ENCODE measurements around the gene GIPC3. TPM values are rescaled to one million over a fixed set of nuclear protein-coding genes. Genes with fewer than 3 reads are reported as not detected.

GIPC3 gene
- total and polyA plus RNA-seq, 4 experiments from 2014 or later = 0.45 to 0.70 (median 0.64) TPM; not detected in 1

DNA sequence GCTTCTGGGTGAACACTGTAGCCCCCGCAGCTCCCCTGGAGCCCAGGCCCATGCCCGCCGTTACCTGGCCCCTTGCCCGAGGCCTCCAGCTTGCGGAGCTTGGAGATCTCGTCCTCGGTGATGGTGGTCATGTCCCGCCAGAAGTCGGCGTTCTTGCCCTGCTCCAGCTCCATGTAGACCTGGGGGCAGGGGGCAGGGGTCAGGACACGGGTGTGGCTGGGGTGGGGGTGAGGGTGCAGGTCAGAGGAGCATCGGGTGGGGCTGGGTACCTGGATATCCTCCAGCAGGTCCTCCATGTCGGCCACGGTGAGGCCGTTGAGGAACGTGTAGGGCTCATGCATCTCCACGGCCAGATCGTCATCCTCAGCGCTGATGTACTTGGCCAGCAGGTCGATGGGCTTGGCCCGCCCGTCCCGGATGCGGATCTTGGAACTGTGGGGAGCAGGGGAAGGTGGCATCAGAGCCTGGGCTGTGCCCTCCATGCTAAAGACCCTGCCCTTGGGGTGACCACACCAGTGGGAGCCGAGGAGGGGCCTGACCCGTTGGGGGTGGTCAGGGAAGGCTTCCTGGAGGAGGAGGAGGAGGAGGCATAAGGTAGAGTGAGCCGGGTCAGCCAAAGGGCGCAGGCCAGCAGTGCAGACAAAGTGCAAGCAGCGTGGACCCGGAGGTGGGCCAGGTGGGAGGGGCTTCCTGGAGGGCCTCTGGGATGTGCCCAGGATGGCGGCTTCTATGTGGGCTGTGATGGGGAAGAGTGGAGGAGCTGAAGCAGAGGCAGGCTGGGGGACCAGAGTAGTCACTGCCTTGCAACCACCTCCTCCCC lies 33.7 kb downstream of the GIPC3 start:
- intact Hi-C loops (cut with micrococcal nuclease) = loop anchor here (1.0 kb wide), 1 partner anchor 74 kb away; no protein-coding TSS in a partner anchor
- DNase-seq = no peak
- peaks cover 0 to 21% of the 10 kb centered on the region in 2 donors for H3K36me3 Mint-ChIP-seq
- H3K4me3 ChIP-seq (ENCODE audit: low read length in 2 of 2) = no peak overlapping the region
- H3K4me1 ChIP-seq (ENCODE audit: insufficient read depth, low read length) = peaks cover under 1% of the 10 kb centered on the region
- H3K27ac ChIP-seq (ENCODE audit: low read depth, low read length) = no peak overlapping the region
- no peaks in the 10 kb centered on the region for H3K9me3 ChIP-seq (ENCODE audit: control insufficient read depth in 1 of 2, low read length in 2 of 2)
- ChIA-PET CTCF (ENCODE audit: partially characterized antibody) (interaction anchor here (0.7 to 3.5 kb wide), 5 partner anchors 10 to 73 kb away, joined by 3 to 10 read pairs (median 7); partner anchors contain the start of gene GIPC3), POLR2A (ENCODE audit: partially characterized antibody) (no interaction called here)
- H3K27me3 ChIP-seq (ENCODE audit: insufficient read depth, low read length) = no peaks in the 10 kb centered on the region
- H3K36me3 ChIP-seq (ENCODE audit: insufficient read depth, low read length) = peaks cover 4% of the 10 kb centered on the region
- no peak overlapping the region for H3K4me3 Mint-ChIP-seq
- H3K9me3 Mint-ChIP-seq = peaks cover 0 to 2% (median 0%) of the 10 kb centered on the region in 8 donors
- peaks cover 1 to 11% (median 2%) of the 10 kb centered on the region in 4 donors for H3K4me1 Mint-ChIP-seq
- no peaks in the 10 kb centered on the region for H3K27me3 Mint-ChIP-seq
- no peak overlapping the region for H3K27ac Mint-ChIP-seq

DNA sequence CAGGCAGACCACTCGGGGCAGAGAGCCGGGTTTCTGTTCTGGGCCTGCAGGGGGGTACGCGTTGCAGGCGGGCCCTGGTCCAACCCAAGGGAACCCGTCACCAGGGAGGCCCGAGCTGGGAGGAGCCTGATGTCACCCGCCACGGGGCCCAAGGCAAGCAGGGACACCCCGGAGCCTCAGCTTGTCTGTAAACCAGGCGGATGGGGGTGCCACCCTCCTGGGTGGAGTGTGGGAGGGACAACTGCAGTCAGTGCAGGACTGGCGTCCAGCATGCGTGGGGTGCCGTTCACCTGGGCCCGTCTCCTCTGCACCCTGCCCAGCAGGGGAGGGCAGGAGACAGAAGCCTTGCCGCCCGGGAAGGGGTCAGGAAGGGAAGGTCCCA lies 34.3 kb downstream of the GIPC3 start:
- ChIA-PET POLR2A (ENCODE audit: partially characterized antibody) (no interaction called here), CTCF (ENCODE audit: partially characterized antibody) (interaction anchor here (1.9 to 3.5 kb wide), 3 partner anchors 28 to 74 kb away, joined by 7 to 10 read pairs (median 9); partner anchors contain the start of gene GIPC3)
- Histone ChIP-seq H3K36me3 (ENCODE audit: insufficient read depth, low read length) (peaks cover 4% of the 10 kb centered on the region), H3K4me1 (ENCODE audit: insufficient read depth, low read length) (peaks cover 6% of the 10 kb centered on the region), H3K27me3 (ENCODE audit: insufficient read depth, low read length) (no peaks in the 10 kb centered on the region), H3K9me3 (ENCODE audit: control insufficient read depth in 1 of 2, low read length in 2 of 2) (no peaks in the 10 kb centered on the region), H3K27ac (ENCODE audit: low read depth, low read length) (no peak overlapping the region), H3K4me3 (ENCODE audit: low read length in 2 of 2) (no peak overlapping the region)
- Mint-ChIP-seq H3K4me3 (no peak overlapping the region), H3K27ac (no peak overlapping the region), H3K9me3 (peaks cover 0 to 2% (median 0%) of the 10 kb centered on the region in 8 donors), H3K36me3 (peaks cover 0 to 25% of the 10 kb centered on the region in 2 donors), H3K27me3 (no peaks in the 10 kb centered on the region), H3K4me1 (peaks cover 6 to 17% (median 7%) of the 10 kb centered on the region in 4 donors)
- DNase-seq = no peak
- intact Hi-C loops (cut with micrococcal nuclease) = no loop called here

DNA sequence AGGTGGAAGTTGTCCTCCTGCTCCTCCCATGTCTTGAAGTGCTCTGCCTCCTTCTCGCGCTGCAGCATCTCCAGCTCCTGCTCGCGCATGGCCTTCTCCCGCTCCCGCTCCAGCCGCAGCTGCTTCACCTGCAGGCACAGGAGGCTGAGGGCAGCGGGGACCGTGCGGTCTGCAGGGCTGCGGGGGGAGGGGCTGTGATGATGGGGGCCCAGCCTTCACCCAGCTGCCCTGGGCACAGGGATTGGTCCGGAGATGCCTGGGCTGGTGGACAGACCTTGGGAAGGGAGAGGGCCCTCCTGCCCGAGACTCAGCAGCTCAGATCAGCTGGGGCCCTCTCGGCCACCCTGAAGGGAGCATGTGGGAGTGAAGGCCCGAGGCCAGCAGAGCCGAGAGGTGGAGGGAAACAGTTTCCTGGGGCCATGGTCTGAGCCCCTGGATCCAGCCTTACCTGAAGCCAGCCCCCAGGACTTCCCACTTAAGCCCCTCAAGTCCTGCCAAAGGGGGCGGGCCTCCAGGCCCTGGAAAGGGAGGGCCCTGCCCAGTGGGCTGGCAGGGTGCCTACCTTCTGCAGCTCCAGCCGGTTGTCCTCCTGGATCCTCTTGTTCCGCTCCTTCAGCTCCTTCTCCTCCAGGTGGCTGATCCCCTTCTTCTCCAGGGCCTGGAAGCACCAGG lies 35.0 kb downstream of the GIPC3 start:
- Histone ChIP-seq H3K9me3 (ENCODE audit: control insufficient read depth in 1 of 2, low read length in 2 of 2) (no peaks in the 10 kb centered on the region), H3K36me3 (ENCODE audit: insufficient read depth, low read length) (peaks cover 4% of the 10 kb centered on the region), H3K27me3 (ENCODE audit: insufficient read depth, low read length) (no peaks in the 10 kb centered on the region), H3K4me1 (ENCODE audit: insufficient read depth, low read length) (peaks cover 13% of the 10 kb centered on the region), H3K27ac (ENCODE audit: low read depth, low read length) (no peak overlapping the region), H3K4me3 (ENCODE audit: low read length in 2 of 2) (no peak overlapping the region)
- intact Hi-C loops (cut with micrococcal nuclease) = no loop called here
- Mint-ChIP-seq H3K4me1 (peaks cover 7 to 22% (median 11%) of the 10 kb centered on the region in 4 donors), H3K27me3 (no peaks in the 10 kb centered on the region), H3K9me3 (peaks cover 0 to 2% (median 0%) of the 10 kb centered on the region in 8 donors), H3K4me3 (no peak overlapping the region), H3K36me3 (peaks cover 0 to 25% of the 10 kb centered on the region in 2 donors), H3K27ac (no peak overlapping the region)
- ChIA-PET CTCF (ENCODE audit: partially characterized antibody) (interaction anchor here (1.1 to 3.5 kb wide), 4 partner anchors 12 to 74 kb away, joined by 4 to 10 read pairs (median 8); partner anchors contain the start of gene GIPC3), POLR2A (ENCODE audit: partially characterized antibody) (no interaction called here)
- DNase-seq = no peak

DNA sequence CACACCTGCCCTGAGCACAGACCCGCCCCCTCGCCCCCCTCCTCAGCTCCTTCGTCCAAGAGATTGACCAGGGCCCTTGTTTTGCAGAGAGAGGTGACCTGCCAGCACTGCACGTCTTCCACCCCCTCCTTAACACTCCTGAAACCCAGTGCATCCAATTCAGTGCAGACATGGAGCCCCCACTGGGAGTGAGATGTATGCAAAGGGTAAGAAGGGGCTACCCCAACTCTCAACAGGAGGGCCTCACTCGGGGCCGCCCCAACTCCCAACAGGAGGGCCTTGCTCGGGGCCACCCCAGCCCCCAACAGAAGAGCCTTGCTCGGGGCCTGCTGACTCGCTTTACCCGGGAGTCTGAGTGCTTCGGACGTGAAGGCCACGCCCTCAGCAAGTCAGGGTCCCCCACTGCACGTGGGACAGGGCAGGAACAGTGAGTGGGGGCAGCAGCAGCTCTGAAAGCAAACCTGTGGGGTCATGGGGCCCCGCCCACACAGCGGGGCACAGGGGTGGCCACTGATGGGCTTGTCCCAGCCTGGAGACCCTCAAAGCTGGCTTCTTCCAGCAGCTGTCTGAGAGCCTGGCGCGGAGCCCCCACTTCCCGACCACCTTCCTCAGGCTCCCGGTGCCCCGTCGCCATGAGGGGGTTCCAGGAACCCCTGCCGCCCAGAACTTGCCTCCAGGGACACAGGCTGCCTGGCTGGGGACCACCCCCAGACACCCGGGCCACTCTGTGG lies 35.7 kb downstream of the GIPC3 start:
- intact Hi-C loops (cut with micrococcal nuclease) = no loop called here
- CTCF ChIA-PET (ENCODE audit: partially characterized antibody) = interaction anchor here (1.1 to 3.5 kb wide), 3 partner anchors 13 to 35 kb away, joined by 4 to 10 read pairs (median 9); partner anchors contain the start of gene GIPC3
- no peaks in the 10 kb centered on the region for H3K27me3 Mint-ChIP-seq
- H3K4me1 Mint-ChIP-seq = peaks cover 8 to 29% (median 15%) of the 10 kb centered on the region in 4 donors
- peaks cover 0 to 2% (median 0%) of the 10 kb centered on the region in 8 donors for H3K9me3 Mint-ChIP-seq
- peaks cover 0 to 23% of the 10 kb centered on the region in 2 donors for H3K36me3 Mint-ChIP-seq
- no peak overlapping the region for H3K4me3 ChIP-seq (ENCODE audit: low read length in 2 of 2)
- no peaks in the 10 kb centered on the region for H3K27me3 ChIP-seq (ENCODE audit: insufficient read depth, low read length)
- H3K4me1 ChIP-seq (ENCODE audit: insufficient read depth, low read length) = peaks cover 20% of the 10 kb centered on the region
- DNase-seq = no peak
- no peak overlapping the region for H3K27ac ChIP-seq (ENCODE audit: low read depth, low read length)
- POLR2A ChIA-PET (ENCODE audit: partially characterized antibody) = no interaction called here
- H3K4me3 Mint-ChIP-seq = no peak overlapping the region
- H3K9me3 ChIP-seq (ENCODE audit: control insufficient read depth in 1 of 2, low read length in 2 of 2) = no peaks in the 10 kb centered on the region
- H3K36me3 ChIP-seq (ENCODE audit: insufficient read depth, low read length) = peaks cover 4% of the 10 kb centered on the region
- H3K27ac Mint-ChIP-seq = no peak overlapping the region

DNA sequence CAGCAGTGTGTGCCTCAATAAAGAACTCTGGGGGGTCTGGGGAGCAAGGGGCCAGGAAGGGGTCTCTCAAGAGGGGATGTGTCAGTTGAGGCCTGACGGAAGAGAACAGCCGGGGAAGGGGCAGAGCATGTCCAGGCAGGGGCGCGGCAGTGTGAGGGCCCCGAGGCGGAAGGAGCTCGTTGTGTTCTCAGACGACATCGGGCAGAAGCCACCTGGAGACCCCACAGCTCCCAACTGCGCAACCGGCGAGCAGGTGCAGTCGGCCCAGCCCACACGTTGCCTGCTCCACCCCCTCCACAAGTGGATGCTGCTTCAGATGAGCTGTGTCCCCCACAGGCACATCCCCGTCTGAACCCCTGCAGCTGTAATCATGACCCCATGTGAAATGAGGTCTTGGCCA lies 36.4 kb downstream of the GIPC3 start:
- Histone ChIP-seq H3K4me1 (ENCODE audit: insufficient read depth, low read length) (peaks cover 22% of the 10 kb centered on the region), H3K4me3 (ENCODE audit: low read length in 2 of 2) (no peak overlapping the region), H3K36me3 (ENCODE audit: insufficient read depth, low read length) (peaks cover 4% of the 10 kb centered on the region), H3K9me3 (ENCODE audit: control insufficient read depth in 1 of 2, low read length in 2 of 2) (no peaks in the 10 kb centered on the region), H3K27ac (ENCODE audit: low read depth, low read length) (no peak overlapping the region), H3K27me3 (ENCODE audit: insufficient read depth, low read length) (no peaks in the 10 kb centered on the region)
- H3K4me1 Mint-ChIP-seq = peaks cover 12 to 33% (median 20%) of the 10 kb centered on the region in 4 donors
- intact Hi-C loops (cut with micrococcal nuclease) = no loop called here
- ChIA-PET CTCF (ENCODE audit: partially characterized antibody) (interaction anchor here (1.3 to 3.5 kb wide), 2 partner anchors 30 to 77 kb away, joined by 5 to 9 read pairs; no protein-coding TSS in a partner anchor), POLR2A (ENCODE audit: partially characterized antibody) (no interaction called here)
- no peak overlapping the region for H3K27ac Mint-ChIP-seq
- peaks cover 0 to 27% of the 10 kb centered on the region in 2 donors for H3K36me3 Mint-ChIP-seq
- H3K4me3 Mint-ChIP-seq = no peak overlapping the region
- peaks cover 0 to 2% (median 0%) of the 10 kb centered on the region in 8 donors for H3K9me3 Mint-ChIP-seq
- no peaks in the 10 kb centered on the region for H3K27me3 Mint-ChIP-seq
- DNase-seq = no peak

DNA sequence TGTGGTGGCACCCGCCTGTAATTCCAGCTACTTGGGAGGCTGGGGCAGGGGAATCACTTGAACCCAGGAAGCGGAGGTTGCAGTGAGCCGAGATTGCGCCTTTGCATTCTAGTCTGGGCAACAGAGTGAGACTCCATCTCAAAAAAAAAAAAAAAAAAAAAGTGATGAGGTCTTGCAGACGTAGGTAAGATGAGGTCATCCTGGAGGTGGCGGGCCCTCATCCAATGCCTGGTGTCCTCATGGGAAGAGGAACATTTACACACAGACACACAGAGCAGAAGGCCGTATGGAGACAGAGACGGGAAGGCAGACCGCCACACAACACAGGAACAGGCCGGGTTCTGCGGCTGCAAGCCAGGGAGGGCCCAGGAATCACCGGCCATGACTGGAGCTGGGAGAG lies 36.9 kb downstream of the GIPC3 start:
- H3K36me3 ChIP-seq (ENCODE audit: insufficient read depth, low read length) = peaks cover 4% of the 10 kb centered on the region
- ChIA-PET POLR2A (ENCODE audit: partially characterized antibody) (no interaction called here), CTCF (ENCODE audit: partially characterized antibody) (interaction anchor here (0.9 to 1.3 kb wide), 2 partner anchors 76 to 77 kb away, joined by 3 to 5 read pairs; no protein-coding TSS in a partner anchor)
- Mint-ChIP-seq H3K36me3 (peaks cover 0 to 30% of the 10 kb centered on the region in 2 donors), H3K4me1 (peaks cover 15 to 37% (median 24%) of the 10 kb centered on the region in 4 donors), H3K9me3 (peaks cover 0 to 1% (median 0%) of the 10 kb centered on the region in 8 donors), H3K4me3 (no peak overlapping the region), H3K27ac (peak overlapping the region in 1 of 7 donors; percentile 18), H3K27me3 (no peaks in the 10 kb centered on the region)
- no peak for DNase-seq
- H3K4me3 ChIP-seq (ENCODE audit: low read length in 2 of 2) = no peak overlapping the region
- no peaks in the 10 kb centered on the region for H3K27me3 ChIP-seq (ENCODE audit: insufficient read depth, low read length)
- no peak overlapping the region for H3K27ac ChIP-seq (ENCODE audit: low read depth, low read length)
- no peaks in the 10 kb centered on the region for H3K9me3 ChIP-seq (ENCODE audit: control insufficient read depth in 1 of 2, low read length in 2 of 2)
- intact Hi-C loops (cut with micrococcal nuclease) = no loop called here
- H3K4me1 ChIP-seq (ENCODE audit: insufficient read depth, low read length) = peaks cover 24% of the 10 kb centered on the region
